ENCODE results near the gene MT3.

DNA sequence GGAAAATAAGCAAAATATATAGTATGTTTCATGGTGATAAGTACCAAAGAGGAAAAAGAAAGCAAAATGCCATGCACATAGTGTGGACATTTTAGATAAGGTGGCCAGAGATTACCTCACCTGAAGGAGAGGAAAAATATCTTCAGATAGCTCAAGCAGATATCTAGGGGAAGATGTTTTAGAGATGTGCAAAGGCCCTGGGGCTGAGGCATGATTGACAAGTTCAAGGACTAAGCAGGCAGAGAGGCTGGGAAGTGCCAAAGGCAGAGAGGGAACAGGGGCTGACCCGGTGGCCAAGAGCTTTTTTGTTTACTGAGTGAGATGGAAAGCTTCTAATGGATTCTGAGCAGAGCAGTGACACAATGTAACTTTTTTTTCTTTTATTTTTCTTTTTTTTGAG lies 28.9 kb upstream of the MT3 start:
- TF ChIP-seq GABPB1 (CRISPR knock-in tag; IDR thresholded peaks at IDR 0.05) (no peak), ELF4 (CRISPR knock-in tag; IDR thresholded peaks at IDR 0.05; ENCODE audit: low read depth) (no peak)
- TF ChIP-seq, protein P1, sequence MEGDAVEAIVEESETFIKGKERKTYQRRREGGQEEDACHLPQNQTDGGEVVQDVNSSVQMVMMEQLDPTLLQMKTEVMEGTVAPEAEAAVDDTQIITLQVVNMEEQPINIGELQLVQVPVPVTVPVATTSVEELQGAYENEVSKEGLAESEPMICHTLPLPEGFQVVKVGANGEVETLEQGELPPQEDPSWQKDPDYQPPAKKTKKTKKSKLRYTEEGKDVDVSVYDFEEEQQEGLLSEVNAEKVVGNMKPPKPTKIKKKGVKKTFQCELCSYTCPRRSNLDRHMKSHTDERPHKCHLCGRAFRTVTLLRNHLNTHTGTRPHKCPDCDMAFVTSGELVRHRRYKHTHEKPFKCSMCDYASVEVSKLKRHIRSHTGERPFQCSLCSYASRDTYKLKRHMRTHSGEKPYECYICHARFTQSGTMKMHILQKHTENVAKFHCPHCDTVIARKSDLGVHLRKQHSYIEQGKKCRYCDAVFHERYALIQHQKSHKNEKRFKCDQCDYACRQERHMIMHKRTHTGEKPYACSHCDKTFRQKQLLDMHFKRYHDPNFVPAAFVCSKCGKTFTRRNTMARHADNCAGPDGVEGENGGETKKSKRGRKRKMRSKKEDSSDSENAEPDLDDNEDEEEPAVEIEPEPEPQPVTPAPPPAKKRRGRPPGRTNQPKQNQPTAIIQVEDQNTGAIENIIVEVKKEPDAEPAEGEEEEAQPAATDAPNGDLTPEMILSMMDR (IDR thresholded peaks at IDR 0.05), result no peak
- TF ChIP-seq, protein P2, sequence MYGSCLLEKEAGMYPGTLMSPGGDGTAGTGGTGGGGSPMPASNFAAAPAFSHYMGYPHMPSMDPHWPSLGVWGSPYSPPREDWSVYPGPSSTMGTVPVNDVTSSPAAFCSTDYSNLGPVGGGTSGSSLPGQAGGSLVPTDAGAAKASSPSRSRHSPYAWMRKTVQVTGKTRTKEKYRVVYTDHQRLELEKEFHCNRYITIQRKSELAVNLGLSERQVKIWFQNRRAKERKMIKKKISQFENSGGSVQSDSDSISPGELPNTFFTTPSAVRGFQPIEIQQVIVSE (CRISPR knock-in tag; IDR thresholded peaks at IDR 0.05; ENCODE audit: borderline replicate concordance), result no peak
